A673 (cell line): ENCODE data around the gene LCN10. TPM values are rescaled to one million over a fixed set of nuclear protein-coding genes. Genes with fewer than 3 reads are reported as not detected.

Experiments used
- BruUV-seq: library from RNA; stranded (reverse); fragments of 400-500 nt; replicated peaks from 2 replicates; lab custom pipeline; 2021; lab: Mats Ljungman, UMichigan
- CTCF ChIA-PET: fragments of 300-600 bp; sonication (Branson Sonifier 250); formaldehyde crosslinking; loops from one replicate; lab custom pipeline; 2022; ENCODE audit warnings: antibody characterized with exemption; lab: Charles Lee
- POLR2A ChIA-PET: fragments of 300-600 bp; sonication (Branson Sonifier 250); formaldehyde crosslinking; loops from one replicate; lab custom pipeline; 2022; ENCODE audit warnings: antibody characterized with exemption; ENCODE audit not compliant: low non-redundant PET; lab: Charles Lee
- DNase-seq: peaks from one replicate; pipeline ENCODE4 v3.0.0-alpha.2; 2015; ENCODE audit warnings: low spot score
- H3K27ac ChIP-seq: fragments of 200-600 bp; sonication (generic); 2 replicates; pipeline ENCODE4 v1.5.1; 2016; ENCODE audit warnings: mixed run types, low read depth, mild to moderate bottlenecking, mixed read lengths, antibody characterized with exemption, low read length; ENCODE audit not compliant: poor library complexity, severe bottlenecking
- H3K27me3 ChIP-seq: fragments of 200-600 bp; sonication (generic); replicated peaks from 2 replicates; pipeline ENCODE4 v1.6.1; 2017; ENCODE audit warnings: mixed run types, low read depth, mild to moderate bottlenecking, mixed read lengths, antibody characterized with exemption, low read length; ENCODE audit not compliant: insufficient read depth, poor library complexity
- H3K36me3 ChIP-seq: fragments of 200-600 bp; sonication (generic); 2 replicates; pipeline ENCODE4 v1.6.1; 2016; ENCODE audit warnings: mixed run types, mild to moderate bottlenecking, mixed read lengths, antibody characterized with exemption, low read length; ENCODE audit not compliant: insufficient read depth, poor library complexity, severe bottlenecking
- H3K4me1 ChIP-seq: fragments of 200-600 bp; sonication (generic); 2 replicates; pipeline ENCODE4 v1.6.1; 2017; ENCODE audit warnings: mixed run types, mild to moderate bottlenecking, mixed read lengths, antibody characterized with exemption, low read length; ENCODE audit not compliant: insufficient read depth, poor library complexity, severe bottlenecking
- H3K4me3 ChIP-seq: fragments of 200-600 bp; sonication (generic); 2 replicates; pipeline ENCODE4 v1.5.1; 2016; ENCODE audit warnings: low read depth, mixed run types, mild to moderate bottlenecking, mixed read lengths, low read length; ENCODE audit not compliant: poor library complexity, severe bottlenecking
- H3K9me3 ChIP-seq: fragments of 200-600 bp; sonication (generic); 2 replicates; pipeline ENCODE4 v1.6.1; 2016; ENCODE audit warnings: mixed run types, low read depth, mild to moderate bottlenecking, mixed read lengths, antibody characterized with exemption, low read length; ENCODE audit not compliant: poor library complexity, severe bottlenecking
- EZH2 ChIP-seq: fragments of 200-600 bp; sonication (generic); IDR thresholded peaks from 2 replicates; pipeline ENCODE4 v1.6.1; 2017; ENCODE audit warnings: borderline replicate concordance, low read depth, mild to moderate bottlenecking, mixed read lengths, antibody characterized with exemption, low read length; ENCODE audit not compliant: poor library complexity, severe bottlenecking
- intact Hi-C: fragments of 100-400 bp; cut with micrococcal nuclease; formaldehyde crosslinking; loops from one replicate; pipeline ENCODE4 v1.10.0; 2022; ENCODE audit not compliant: unreplicated experiment
- total RNA-seq: library from RNA; stranded (reverse); gene quantifications from 2 replicates; pipeline ENCODE4 v1.2.3, GENCODE V29; 2021
- TF ChIP-seq, protein P1 (sequence below): fragments of 300-800, 200-600 bp; sonication (generic); conservative IDR thresholded peaks from 2 replicates; pipeline ENCODE4 v1.5.1; 2017; ENCODE audit warnings: low read depth, mild to moderate bottlenecking, antibody characterized with exemption, low read length, moderate library complexity, mixed read lengths

The LCN10 gene
- total RNA-seq, 1 experiment from 2014 or later = 0.15 TPM

- ChIA-PET CTCF (no interaction called here), POLR2A (no interaction called here)
- H3K9me3 ChIP-seq = no peaks in the 10 kb centered on the region
- intact Hi-C loops = no loop called here
- no TSS peak for BruUV-seq
- peaks cover 7% of the 10 kb centered on the region for H3K4me1 ChIP-seq
- TF ChIP-seq, protein P1, sequence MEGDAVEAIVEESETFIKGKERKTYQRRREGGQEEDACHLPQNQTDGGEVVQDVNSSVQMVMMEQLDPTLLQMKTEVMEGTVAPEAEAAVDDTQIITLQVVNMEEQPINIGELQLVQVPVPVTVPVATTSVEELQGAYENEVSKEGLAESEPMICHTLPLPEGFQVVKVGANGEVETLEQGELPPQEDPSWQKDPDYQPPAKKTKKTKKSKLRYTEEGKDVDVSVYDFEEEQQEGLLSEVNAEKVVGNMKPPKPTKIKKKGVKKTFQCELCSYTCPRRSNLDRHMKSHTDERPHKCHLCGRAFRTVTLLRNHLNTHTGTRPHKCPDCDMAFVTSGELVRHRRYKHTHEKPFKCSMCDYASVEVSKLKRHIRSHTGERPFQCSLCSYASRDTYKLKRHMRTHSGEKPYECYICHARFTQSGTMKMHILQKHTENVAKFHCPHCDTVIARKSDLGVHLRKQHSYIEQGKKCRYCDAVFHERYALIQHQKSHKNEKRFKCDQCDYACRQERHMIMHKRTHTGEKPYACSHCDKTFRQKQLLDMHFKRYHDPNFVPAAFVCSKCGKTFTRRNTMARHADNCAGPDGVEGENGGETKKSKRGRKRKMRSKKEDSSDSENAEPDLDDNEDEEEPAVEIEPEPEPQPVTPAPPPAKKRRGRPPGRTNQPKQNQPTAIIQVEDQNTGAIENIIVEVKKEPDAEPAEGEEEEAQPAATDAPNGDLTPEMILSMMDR = no peak
- no peak for TF ChIP-seq EZH2
- H3K27me3 ChIP-seq = no peaks in the 10 kb centered on the region
- H3K27ac ChIP-seq = no peak overlapping the region
- no peak overlapping the region for H3K4me3 ChIP-seq
- DNase-seq = no peak
- no peaks in the 10 kb centered on the region for H3K36me3 ChIP-seq
These were observed 41.1 kb downstream of the LCN10 start for GRCh38 chr9:136701668-136702053.

- peaks cover 7% of the 10 kb centered on the region for H3K4me1 ChIP-seq
- no peaks in the 10 kb centered on the region for H3K36me3 ChIP-seq
- H3K27me3 ChIP-seq = no peaks in the 10 kb centered on the region
- no peaks in the 10 kb centered on the region for H3K9me3 ChIP-seq
- no peak overlapping the region for H3K27ac ChIP-seq
- no peak for DNase-seq
- CTCF ChIA-PET = interaction anchor here (0.6 kb wide), 2 partner anchors 19 to 368 kb away, joined by 4 read pairs; no protein-coding TSS in a partner anchor
- POLR2A ChIA-PET = no interaction called here
- TF ChIP-seq, protein P1 = no peak
- BruUV-seq = no TSS peak
- H3K4me3 ChIP-seq = no peak overlapping the region
- intact Hi-C loops = no loop called here
These were observed 41.6 kb downstream of the LCN10 start for GRCh38 chr9:136700959-136701667.

GRCh38 chr9:136700304-136700703 is 42.4 kb downstream of the LCN10 start:
- BruUV-seq = no TSS peak
- CTCF ChIA-PET = no interaction called here
- H3K27me3 ChIP-seq = no peaks in the 10 kb centered on the region
- DNase-seq = no peak
- no peaks in the 10 kb centered on the region for H3K36me3 ChIP-seq
- no peaks in the 10 kb centered on the region for H3K9me3 ChIP-seq
- intact Hi-C loops = no loop called here
- H3K4me1 ChIP-seq = peaks cover 7% of the 10 kb centered on the region
- no peak overlapping the region for H3K27ac ChIP-seq
- TF ChIP-seq, protein P1 = no peak
- no peak for TF ChIP-seq EZH2
- H3K4me3 ChIP-seq = no peak overlapping the region
- POLR2A ChIA-PET = no interaction called here
